Measurements from ENCODE around the gene NPAS3. TPM values are rescaled to one million over a fixed set of nuclear protein-coding genes. Genes with fewer than 3 reads are reported as not detected.

The NPAS3 gene
- total RNA-seq, 2 experiments from 2014 or later = not detected

DNA sequence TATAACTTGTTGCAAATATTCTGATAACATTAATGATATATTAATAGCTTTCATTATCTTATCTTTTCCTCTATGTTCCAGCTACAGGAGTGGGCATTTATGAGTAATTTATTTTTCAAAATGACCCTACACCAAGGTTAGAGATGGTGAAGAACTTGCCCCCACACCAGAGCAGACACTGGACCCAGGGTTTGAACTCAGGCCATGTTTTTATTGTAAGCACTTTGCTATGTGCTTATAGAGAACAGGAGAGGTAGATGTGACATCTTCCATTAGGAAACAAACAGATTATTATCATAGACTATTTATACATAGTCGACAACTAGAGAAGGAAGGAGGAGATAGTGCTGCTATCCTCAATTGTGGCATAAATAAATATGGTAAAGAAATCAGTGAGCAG is 747.0 kb downstream of the NPAS3 start:
- no peak for TF ChIP-seq EZH2phosphoT487 (IDR thresholded peaks at IDR 0.05; ENCODE audit: borderline replicate concordance, low read depth, low read length)
- TF ChIP-seq, protein P1, sequence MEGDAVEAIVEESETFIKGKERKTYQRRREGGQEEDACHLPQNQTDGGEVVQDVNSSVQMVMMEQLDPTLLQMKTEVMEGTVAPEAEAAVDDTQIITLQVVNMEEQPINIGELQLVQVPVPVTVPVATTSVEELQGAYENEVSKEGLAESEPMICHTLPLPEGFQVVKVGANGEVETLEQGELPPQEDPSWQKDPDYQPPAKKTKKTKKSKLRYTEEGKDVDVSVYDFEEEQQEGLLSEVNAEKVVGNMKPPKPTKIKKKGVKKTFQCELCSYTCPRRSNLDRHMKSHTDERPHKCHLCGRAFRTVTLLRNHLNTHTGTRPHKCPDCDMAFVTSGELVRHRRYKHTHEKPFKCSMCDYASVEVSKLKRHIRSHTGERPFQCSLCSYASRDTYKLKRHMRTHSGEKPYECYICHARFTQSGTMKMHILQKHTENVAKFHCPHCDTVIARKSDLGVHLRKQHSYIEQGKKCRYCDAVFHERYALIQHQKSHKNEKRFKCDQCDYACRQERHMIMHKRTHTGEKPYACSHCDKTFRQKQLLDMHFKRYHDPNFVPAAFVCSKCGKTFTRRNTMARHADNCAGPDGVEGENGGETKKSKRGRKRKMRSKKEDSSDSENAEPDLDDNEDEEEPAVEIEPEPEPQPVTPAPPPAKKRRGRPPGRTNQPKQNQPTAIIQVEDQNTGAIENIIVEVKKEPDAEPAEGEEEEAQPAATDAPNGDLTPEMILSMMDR (conservative IDR thresholded peaks at IDR 0.05; ENCODE audit: low read length) = no peak
- ChIA-PET POLR2A (no interaction called here), CTCF (ENCODE audit: unreplicated experiment) (no interaction called here)
- H3K27ac ChIP-seq (ENCODE audit: low read depth, low read length, poor library complexity, severe bottlenecking) = no peak overlapping the region
- no peaks in the 10 kb centered on the region for H3K36me3 ChIP-seq (ENCODE audit: insufficient read depth, low read length)
- H3K4me1 ChIP-seq (ENCODE audit: insufficient read depth, low read length, poor library complexity, severe bottlenecking) = no peaks in the 10 kb centered on the region
- H3K4me3 ChIP-seq (ENCODE audit: low read depth, low read length, poor library complexity, severe bottlenecking) = no peak overlapping the region
- no peaks in the 10 kb centered on the region for H3K79me2 ChIP-seq (ENCODE audit: insufficient read depth, low read depth, low read length)
- no peak for DNase-seq (ENCODE audit: low spot score)
- H3K9me3 ChIP-seq (ENCODE audit: low read length) = no peaks in the 10 kb centered on the region
- BruUV-seq (replicated peaks) = no TSS peak
- H2AFZ ChIP-seq (ENCODE audit: low read length) = no peak overlapping the region
- no peaks in the 10 kb centered on the region for H3K9me2 ChIP-seq (ENCODE audit: insufficient read depth, low read length)
- H3K4me2 ChIP-seq (ENCODE audit: low read length) = no peak overlapping the region
- intact Hi-C loops (cut with micrococcal nuclease; ENCODE audit: unreplicated experiment) = no loop called here
- no peaks in the 10 kb centered on the region for H4K20me1 ChIP-seq (ENCODE audit: insufficient read depth, low read length)

- ChIA-PET POLR2A (no interaction called here), CTCF (ENCODE audit: unreplicated experiment) (no interaction called here)
- TF ChIP-seq, protein P1 (conservative IDR thresholded peaks at IDR 0.05; ENCODE audit: low read length) = no peak
- TF ChIP-seq EZH2phosphoT487 (IDR thresholded peaks at IDR 0.05; ENCODE audit: borderline replicate concordance, low read depth, low read length) = no peak
- Histone ChIP-seq H2AFZ (ENCODE audit: low read length) (no peak overlapping the region), H3K9me3 (ENCODE audit: low read length) (no peaks in the 10 kb centered on the region), H3K4me3 (ENCODE audit: low read depth, low read length, poor library complexity, severe bottlenecking) (no peak overlapping the region), H3K4me2 (ENCODE audit: low read length) (no peak overlapping the region), H3K79me2 (ENCODE audit: insufficient read depth, low read depth, low read length) (no peaks in the 10 kb centered on the region), H3K27ac (ENCODE audit: low read depth, low read length, poor library complexity, severe bottlenecking) (no peak overlapping the region), H3K36me3 (ENCODE audit: insufficient read depth, low read length) (no peaks in the 10 kb centered on the region), H3K9me2 (ENCODE audit: insufficient read depth, low read length) (no peaks in the 10 kb centered on the region), H4K20me1 (ENCODE audit: insufficient read depth, low read length) (no peaks in the 10 kb centered on the region), H3K4me1 (ENCODE audit: insufficient read depth, low read length, poor library complexity, severe bottlenecking) (no peaks in the 10 kb centered on the region)
- BruUV-seq (replicated peaks) = no TSS peak
- intact Hi-C loops (cut with micrococcal nuclease; ENCODE audit: unreplicated experiment) = no loop called here
- DNase-seq (ENCODE audit: low spot score) = no peak
These were observed 747.5 kb downstream of the NPAS3 start for GRCh38 chr14:33686218-33686617.

- ChIA-PET CTCF (ENCODE audit: unreplicated experiment) (no interaction called here), POLR2A (interaction anchor here (1.3 kb wide), 1 partner anchor 20 kb away, joined by 3 read pairs; no protein-coding TSS in a partner anchor)
- no peak for TF ChIP-seq EZH2phosphoT487 (IDR thresholded peaks at IDR 0.05; ENCODE audit: borderline replicate concordance, low read depth, low read length)
- TF ChIP-seq, protein P1 (conservative IDR thresholded peaks at IDR 0.05; ENCODE audit: low read length) = no peak
These were observed 748.2 kb downstream of the NPAS3 start for GRCh38 chr14:33686856-33687255.

More at GRCh38 chr14:33686856-33687255, 748.2 kb downstream of the NPAS3 start:
- Histone ChIP-seq H3K9me3 (ENCODE audit: low read length) (no peaks in the 10 kb centered on the region), H3K79me2 (ENCODE audit: insufficient read depth, low read depth, low read length) (no peaks in the 10 kb centered on the region), H3K4me3 (ENCODE audit: low read depth, low read length, poor library complexity, severe bottlenecking) (no peak overlapping the region), H3K27ac (ENCODE audit: low read depth, low read length, poor library complexity, severe bottlenecking) (no peak overlapping the region), H4K20me1 (ENCODE audit: insufficient read depth, low read length) (no peaks in the 10 kb centered on the region), H3K36me3 (ENCODE audit: insufficient read depth, low read length) (no peaks in the 10 kb centered on the region), H3K4me2 (ENCODE audit: low read length) (no peak overlapping the region), H3K4me1 (ENCODE audit: insufficient read depth, low read length, poor library complexity, severe bottlenecking) (no peaks in the 10 kb centered on the region), H3K9me2 (ENCODE audit: insufficient read depth, low read length) (no peaks in the 10 kb centered on the region), H2AFZ (ENCODE audit: low read length) (no peak overlapping the region)
- DNase-seq (ENCODE audit: low spot score) = no peak
- BruUV-seq (replicated peaks) = no TSS peak
- intact Hi-C loops (cut with micrococcal nuclease; ENCODE audit: unreplicated experiment) = no loop called here
